Activated CD4-positive, alpha-beta T cell treated with anti-CD3 and anti-CD28 coated beads, Interleukin-2, amount 50 U/mL, for 16 hours (primary cell): Measurements from ENCODE around the gene SLAMF1.
"Not testable (repeated sequence)": the region's sequence is repeated elsewhere in the genome, so short reads cannot be mapped to it uniquely, and the experiment has no call there.

Source experiments
- DNase-seq: peaks from one replicate; pipeline ENCODE4 v3.0.0-alpha.2; 2020

The SLAMF1 gene

GRCh38 chr1:160646711-160647328 lies at the start of gene SLAMF1:
Gene SLAMF1, minus strand, starts transcription at chr1:160647044. Its CDS starts 99 bp downstream, at chr1:160646945.
- peak; percentile 72 for DNase-seq

- not testable (repeated sequence) for DNase-seq
Observed at GRCh38 chr1:160692390-160692789, 45.5 kb upstream of the SLAMF1 start.

- peak; percentile 79 for DNase-seq
Observed at GRCh38 chr1:160685266-160685665, 38.4 kb upstream of the SLAMF1 start.

- peak; percentile 75 for DNase-seq
Observed at GRCh38 chr1:160682983-160683865, 36.4 kb upstream of the SLAMF1 start.

GRCh38 chr1:160681891-160682140 lies 35.0 kb upstream of the SLAMF1 start:
- no peak for DNase-seq

GRCh38 chr1:160681066-160681890 lies 34.4 kb upstream of the SLAMF1 start:
- DNase-seq: peak; percentile 90

- no peak for DNase-seq
Observed at GRCh38 chr1:160680399-160680798, 33.6 kb upstream of the SLAMF1 start.

- DNase-seq: no peak
Observed at GRCh38 chr1:160679893-160680292, 33.0 kb upstream of the SLAMF1 start.

GRCh38 chr1:160676869-160677597 lies 30.2 kb upstream of the SLAMF1 start:
- no peak for DNase-seq

- DNase-seq: peak; percentile 88
Observed at GRCh38 chr1:160675641-160676410, 29.0 kb upstream of the SLAMF1 start.

- DNase-seq: no peak
Observed at GRCh38 chr1:160674415-160674814, 27.6 kb upstream of the SLAMF1 start.

GRCh38 chr1:160672789-160673695 lies 26.2 kb upstream of the SLAMF1 start:
- peak; percentile 56 for DNase-seq

- no peak for DNase-seq
Observed at GRCh38 chr1:160671603-160672517, 25.0 kb upstream of the SLAMF1 start.

- no peak for DNase-seq
Observed at GRCh38 chr1:160670701-160671100, 23.9 kb upstream of the SLAMF1 start.

GRCh38 chr1:160669802-160670201 lies 23.0 kb upstream of the SLAMF1 start:
- no peak for DNase-seq

- DNase-seq: no peak
Observed at GRCh38 chr1:160669276-160669675, 22.4 kb upstream of the SLAMF1 start.

- no peak for DNase-seq
Observed at GRCh38 chr1:160667896-160668295, 21.1 kb upstream of the SLAMF1 start.

- DNase-seq: no peak
Observed at GRCh38 chr1:160666079-160666442, 19.2 kb upstream of the SLAMF1 start.

- DNase-seq: peak; percentile 68
Observed at GRCh38 chr1:160665330-160666078, 18.7 kb upstream of the SLAMF1 start.
